Cerebellar nuclear complex (tissue), 1 donor: ENCODE measurements around the gene TAC1.
"Not testable (repeated sequence)": the region's sequence is repeated elsewhere in the genome, so short reads cannot be mapped to it uniquely, and the experiment has no call there.

Experiments
- DNase-seq, 2 experiments: peaks; one replicate each; lab custom pipeline; 2025; lab: John Stamatoyannopoulos, UW

Gene TAC1, protein sequence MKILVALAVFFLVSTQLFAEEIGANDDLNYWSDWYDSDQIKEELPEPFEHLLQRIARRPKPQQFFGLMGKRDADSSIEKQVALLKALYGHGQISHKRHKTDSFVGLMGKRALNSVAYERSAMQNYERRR

DNA sequence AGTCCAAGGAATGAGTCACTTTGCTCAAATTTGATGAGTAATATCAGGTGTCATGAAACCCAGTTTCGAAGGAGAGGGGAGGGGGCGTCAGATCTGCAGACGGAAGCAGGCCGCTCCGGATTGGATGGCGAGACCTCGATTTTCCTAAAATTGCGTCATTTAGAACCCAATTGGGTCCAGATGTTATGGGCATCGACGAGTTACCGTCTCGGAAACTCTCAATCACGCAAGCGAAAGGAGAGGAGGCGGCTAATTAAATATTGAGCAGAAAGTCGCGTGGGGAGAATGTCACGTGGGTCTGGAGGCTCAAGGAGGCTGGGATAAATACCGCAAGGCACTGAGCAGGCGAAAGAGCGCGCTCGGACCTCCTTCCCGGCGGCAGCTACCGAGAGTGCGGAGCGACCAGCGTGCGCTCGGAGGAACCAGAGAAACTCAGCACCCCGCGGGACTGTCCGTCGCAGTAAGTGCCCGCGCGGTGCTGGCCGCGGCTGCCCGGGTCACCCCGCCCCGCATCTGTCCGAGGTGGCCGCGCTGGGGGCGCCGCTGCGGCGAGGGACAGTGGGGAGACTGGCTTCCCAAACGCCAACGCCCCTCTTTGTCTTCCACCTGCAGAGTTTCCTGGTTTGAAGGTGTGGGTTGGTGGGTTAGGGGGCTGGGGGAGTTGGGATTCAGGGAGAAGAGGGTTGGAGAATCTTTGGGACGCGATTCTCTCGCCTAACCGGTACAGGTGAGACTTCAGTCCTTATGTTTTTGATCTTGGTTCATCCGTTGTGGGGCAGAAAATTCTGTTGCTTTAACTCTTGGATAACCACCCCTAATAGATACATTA, at the start of gene TAC1:
TAC1 (plus strand) TSS at position 351 of the 829 bp plus-strand sequence. CDS start 527 bp downstream, outside the sequence.
- DNase-seq = no peak

GRCh38 chr7:97685952-97686351, 45.9 kb upstream of the TAC1 start:
- DNase-seq = no peak

DNA sequence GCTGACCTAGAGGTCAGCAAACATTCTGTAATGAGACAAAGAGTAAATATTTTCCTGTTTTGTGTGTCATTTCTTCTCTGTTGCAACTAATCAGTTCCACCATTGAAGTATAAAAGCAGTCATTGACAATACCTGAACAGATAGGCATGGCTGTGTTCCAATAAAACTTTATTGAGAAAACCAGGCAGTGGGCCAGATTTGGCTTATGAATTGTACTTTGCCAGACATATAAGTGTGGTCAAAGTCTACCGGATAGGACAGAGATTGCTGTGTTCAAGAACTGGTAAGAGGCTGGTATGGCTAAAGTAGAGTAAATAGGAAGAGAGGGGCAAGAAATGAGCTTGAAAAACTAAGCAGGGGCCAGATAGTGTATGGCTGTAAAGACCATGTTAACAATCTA, 38.3 kb upstream of the TAC1 start:
- no peak for DNase-seq

- no peak for DNase-seq
These were observed 37.5 kb upstream of the TAC1 start for GRCh38 chr7:97694355-97694754.

DNA sequence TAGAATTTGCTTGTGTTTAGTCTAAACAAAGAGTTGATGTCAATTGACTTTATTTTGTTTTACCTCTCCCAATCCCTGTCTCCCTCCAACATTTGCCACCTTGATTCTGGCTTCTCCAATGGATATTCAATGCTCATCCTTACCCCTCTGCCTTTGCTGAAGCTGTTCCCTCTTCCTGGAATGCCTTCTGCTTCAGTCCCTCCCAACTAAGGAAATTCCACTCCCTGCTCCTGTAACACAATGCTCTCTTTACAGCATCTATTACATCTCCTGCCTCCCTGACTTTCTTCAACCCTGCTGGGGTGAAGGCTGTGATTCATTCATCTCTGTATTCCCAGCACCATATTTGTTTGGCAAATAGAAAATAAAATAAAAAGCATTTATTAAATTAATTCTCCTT, 34.5 kb upstream of the TAC1 start:
- no peak for DNase-seq

DNA sequence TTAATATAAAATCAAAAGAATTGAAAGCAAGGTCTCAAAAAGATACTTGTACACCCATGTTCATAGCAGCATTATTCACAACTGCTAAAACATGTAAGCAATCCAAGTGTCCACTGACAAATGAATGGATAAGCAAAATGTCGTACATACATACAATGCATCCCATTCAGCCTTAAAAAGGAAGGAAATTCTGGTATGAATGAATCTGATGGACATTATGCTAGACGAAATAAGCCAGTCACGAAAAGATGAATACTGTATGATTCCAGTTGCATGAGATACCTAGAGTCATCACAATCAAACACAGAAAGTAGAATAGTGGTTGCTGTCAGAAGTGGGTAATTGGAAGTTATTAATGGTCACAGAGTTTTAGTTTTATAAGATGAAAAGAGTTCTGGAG, 9.5 kb upstream of the TAC1 start:
- DNase-seq = no peak

DNA sequence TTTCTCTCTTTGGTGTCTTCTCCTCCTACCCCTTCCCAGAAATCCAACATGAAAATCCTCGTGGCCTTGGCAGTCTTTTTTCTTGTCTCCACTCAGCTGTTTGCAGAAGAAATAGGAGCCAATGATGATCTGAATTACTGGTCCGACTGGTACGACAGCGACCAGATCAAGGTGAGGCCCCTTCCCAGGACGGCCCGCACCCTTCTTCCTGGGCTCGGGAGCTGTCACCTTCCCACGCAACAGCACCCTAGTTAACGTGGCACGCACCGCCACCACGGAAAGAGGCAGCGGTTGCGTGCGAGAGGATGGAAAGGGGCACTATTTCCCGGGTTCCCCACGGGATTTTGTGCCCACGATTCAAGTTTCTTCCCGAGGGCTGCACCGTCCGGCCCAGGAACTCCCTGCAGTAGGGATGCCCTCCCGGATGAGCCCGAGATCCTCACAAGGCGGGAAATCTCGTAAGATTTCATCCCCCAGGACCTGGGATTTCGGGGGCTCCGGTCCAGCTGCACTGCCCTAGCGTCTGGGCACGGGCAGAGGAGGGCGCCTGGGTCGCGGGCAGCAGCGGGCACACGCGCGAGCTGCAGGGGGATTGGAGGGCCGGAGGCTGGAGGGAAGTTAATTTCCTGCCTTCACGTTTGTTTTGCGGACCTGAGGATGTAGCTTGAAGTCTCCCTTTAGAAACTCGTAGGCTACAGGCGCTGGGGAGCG, 834 bp downstream of the TAC1 start:
- no peak for DNase-seq

DNA sequence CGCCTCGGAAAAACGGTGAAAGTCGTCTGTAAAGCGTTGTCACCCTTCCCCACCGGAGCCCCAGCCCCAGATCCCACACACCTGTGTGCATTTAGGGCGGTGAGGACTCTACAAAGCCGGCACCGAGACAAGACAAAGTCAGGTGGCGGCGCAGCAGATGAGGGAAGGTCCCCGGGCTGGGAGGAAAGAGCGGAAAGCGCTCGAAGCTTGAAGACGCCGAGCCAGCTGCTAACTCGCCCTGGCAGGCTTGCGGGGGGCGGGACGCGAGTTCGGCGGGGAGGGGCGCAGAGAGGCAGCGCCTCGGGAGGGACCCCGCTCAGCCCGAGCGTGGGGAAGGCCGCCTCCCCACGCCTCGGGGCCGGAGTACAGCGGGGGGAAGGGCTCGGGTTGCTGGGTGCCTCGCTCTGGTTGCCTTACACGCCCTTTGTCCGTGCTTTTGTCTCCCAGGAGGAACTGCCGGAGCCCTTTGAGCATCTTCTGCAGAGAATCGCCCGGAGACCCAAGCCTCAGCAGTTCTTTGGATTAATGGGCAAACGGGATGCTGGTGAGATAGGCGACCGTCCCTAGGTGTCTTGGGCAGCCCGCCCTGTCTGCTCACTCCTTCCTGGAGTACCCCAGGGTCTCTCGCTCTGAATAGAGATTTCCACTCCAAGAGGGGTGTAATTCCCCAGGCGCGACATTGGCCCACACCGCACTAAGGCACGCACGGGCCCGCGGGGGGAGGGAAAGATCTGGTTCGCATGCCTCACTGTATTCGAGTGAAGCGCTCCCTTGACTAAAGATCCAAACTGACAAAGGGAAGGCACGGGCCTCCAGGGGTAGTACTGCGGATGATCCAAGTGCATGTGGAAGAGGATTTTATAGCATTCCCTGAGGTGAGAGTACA, 1.6 kb downstream of the TAC1 start:
- DNase-seq = no peak

DNA sequence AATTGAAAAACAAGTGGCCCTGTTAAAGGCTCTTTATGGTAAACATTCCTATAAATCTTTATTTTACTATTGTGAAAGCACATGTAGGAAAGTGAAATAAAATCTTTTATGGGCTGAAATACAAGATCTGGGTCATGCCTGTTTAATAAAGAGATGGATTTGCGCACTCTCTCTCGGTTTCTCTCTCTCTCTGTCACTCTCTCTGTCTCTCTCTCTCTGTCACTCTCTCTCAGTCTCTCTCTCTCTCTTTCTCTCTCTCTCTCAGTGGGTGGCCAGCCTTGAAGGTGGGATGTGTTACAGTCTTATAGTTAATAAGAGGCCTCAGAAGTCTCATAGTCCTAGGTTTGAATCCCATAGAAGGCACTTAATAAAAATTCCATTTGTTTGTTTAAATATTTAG, 2.4 kb downstream of the TAC1 start:
- DNase-seq = no peak

DNA sequence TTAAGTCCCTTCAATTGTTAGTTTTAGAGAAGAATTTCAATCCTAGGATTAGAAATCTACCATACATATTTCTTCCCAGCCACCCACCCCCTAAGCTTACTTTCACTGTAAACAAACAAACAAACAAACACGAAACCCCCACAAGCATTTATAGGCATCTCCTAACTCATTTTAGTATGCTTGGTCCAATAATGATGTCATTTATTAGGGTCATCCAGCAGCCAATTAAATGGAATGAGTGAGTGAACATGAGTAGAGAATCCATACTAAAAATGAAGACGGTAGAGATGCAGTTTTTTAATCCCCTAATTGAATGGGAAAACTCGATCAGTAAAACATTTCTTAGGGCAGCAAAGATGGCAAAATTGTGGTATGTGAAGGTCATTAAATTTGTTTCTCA, 3.2 kb downstream of the TAC1 start:
- DNase-seq = no peak

DNA sequence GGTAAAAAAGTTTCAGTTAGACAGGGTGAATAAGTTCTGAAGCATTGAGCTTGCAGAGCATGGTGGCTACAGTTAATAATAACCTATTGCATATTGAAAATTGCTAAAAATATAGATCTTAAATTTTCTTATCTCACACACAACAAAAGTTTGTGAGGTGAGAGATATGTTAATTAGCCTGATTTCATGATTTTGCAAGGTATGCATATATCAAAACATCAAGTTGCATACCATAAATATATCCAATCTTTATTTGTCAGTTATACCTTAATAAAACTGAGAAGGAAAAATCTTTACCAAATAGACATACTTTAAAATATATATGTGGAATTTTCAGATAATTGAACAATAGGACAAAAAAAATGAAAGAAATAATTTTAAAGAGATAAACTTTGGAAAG, 16.6 kb downstream of the TAC1 start:
- no peak for DNase-seq

DNA sequence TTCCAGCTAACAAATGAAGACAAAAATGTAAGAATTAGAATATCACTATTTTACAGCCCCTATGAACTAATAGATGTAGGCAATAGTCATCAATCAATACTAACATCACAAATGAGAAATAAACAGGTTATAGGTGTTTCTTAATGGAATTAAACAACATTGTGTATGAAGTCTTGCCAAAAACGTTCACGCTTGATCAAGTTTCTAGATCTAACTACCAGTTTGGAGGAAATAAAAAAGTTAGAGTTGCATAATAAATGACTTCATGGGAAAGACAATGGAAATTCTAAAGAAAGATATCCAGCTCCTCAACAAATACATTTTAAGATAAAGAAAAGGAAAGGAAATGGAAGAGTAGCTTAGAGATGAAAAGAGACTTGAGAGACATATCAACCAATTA, 19.7 kb downstream of the TAC1 start:
- no peak for DNase-seq

DNA sequence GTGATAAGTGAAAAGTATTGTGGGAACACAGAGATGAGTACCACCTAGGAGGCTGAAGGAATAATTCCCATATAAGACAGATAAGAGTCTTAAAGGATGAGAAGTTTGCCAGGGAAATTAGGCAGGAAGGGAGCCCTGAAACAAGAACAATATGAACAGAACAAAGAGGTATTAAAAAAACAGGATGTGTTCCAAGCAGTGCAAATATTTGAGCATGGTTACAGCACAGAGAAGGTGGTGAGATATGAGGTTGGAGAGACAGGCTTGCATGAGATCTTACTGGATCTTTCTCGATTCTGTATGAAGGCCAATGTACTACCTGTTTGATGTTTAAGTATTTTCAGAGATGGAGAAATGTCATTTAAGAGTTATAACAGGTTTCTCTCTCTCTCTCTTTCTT, 20.3 kb downstream of the TAC1 start:
- no peak for DNase-seq

DNA sequence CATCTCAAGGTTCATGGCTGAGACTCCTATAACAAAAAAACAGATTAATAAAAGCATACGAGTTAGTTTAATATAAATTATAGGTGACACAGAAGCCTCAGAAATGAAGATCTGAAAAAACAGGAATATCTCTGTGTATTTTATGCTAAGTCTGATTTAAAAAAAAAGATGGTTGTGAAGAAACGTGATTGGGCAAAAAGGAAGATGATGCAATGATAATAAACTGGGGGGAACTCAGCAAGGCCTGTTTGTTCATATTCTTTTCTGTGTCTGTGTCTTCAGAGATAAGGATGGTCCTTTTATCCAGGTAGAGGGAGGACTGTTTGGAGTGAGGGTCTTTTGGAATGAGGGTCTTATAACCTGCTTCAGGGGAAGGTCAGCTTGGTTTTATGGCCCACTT, 25.9 kb downstream of the TAC1 start:
- no peak for DNase-seq

- no peak for DNase-seq
These were observed 39.0 kb downstream of the TAC1 start for GRCh38 chr7:97770850-97771249.

- DNase-seq = no peak
These were observed 39.7 kb downstream of the TAC1 start for GRCh38 chr7:97771576-97771975.

DNA sequence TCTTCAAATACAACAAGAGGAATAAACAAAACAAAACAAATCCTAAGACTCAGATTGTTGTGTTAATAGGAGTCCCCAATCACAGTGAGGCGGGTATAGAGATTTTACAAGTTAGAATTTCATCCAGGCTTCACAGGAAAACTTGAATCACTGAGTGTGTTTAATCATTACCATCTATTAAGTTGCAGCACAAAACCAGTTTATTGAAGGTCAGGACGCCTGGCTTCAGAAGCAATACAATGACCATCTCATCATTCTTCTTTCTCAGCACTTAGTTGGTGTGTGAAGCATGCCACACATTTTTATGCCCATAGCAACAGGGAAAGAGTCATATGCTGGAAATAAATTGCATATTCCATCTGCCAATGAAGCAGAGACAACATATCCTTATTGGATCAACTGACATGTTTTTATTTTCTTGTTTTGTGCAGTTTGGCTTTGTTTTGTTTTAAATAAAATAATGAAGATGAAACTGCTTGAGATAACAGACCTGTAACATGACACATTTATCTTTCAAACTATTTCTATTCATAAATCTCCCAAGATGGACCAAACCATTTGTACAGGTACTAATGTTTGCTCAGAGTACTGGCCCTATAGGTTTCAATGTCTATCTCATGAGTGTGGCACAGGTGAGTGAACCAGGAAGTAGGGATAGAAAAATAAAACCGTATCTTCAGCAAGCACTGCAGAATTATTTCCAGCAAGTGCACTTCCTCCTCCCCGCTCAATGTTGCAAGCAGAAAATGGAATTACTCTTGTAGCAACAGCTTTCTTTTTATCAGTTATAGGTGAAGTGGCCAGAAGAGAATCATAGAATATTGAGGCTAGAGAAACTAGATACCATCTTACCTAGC, 40.4 kb downstream of the TAC1 start:
- DNase-seq = no peak

GRCh38 chr7:97786398-97786797, 54.5 kb downstream of the TAC1 start:
- not testable (repeated sequence) for DNase-seq
